GM19324 (cell line): ENCODE results near the gene OR13C5.
"Not testable (repeated sequence)": the region's sequence is repeated elsewhere in the genome, so short reads cannot be mapped to it uniquely, and the experiment has no call there.

Experiments
- ATAC-seq: cut with Tn5 transposase; IDR thresholded peaks from one replicate; pipeline ENCODE4 v1.9.1; 2021; ENCODE audit warnings: mild to moderate bottlenecking, moderate library complexity; ENCODE audit not compliant: unreplicated experiment, low FRiP score

The OR13C5 gene

GRCh38 chr9:104599313-104599712 lies at the start of gene OR13C5:
TSS of gene OR13C5 (minus strand) at chr9:104599413. CDS start at chr9:104599413, 0 bp downstream.
- not testable (repeated sequence) for ATAC-seq

GRCh38 chr9:104635456-104635855 lies 36.2 kb upstream of the OR13C5 start:
- no peak for ATAC-seq

- no peak for ATAC-seq
Measured at GRCh38 chr9:104633976-104634520, 34.8 kb upstream of the OR13C5 start.

- not testable (repeated sequence) for ATAC-seq
Measured at GRCh38 chr9:104625964-104626363, 26.8 kb upstream of the OR13C5 start.

- ATAC-seq, result no peak
Measured at GRCh38 chr9:104618104-104618503, 18.9 kb upstream of the OR13C5 start, which contains the start of gene OR13C9. TSS of gene OR13C9 (minus strand) at chr9:104618204. CDS start at chr9:104618204, 0 bp downstream.

- no peak for ATAC-seq
Measured at GRCh38 chr9:104617418-104617817, 18.2 kb upstream of the OR13C5 start.

- no peak for ATAC-seq
Measured at GRCh38 chr9:104611213-104611612, 12.0 kb upstream of the OR13C5 start.

GRCh38 chr9:104608336-104608735 lies 9.1 kb upstream of the OR13C5 start:
- no peak for ATAC-seq

GRCh38 chr9:104606152-104606551 lies 6.9 kb upstream of the OR13C5 start:
- no peak for ATAC-seq

GRCh38 chr9:104605527-104605926 lies 6.3 kb upstream of the OR13C5 start, which contains the start of gene OR13C2:
TSS of gene OR13C2 (minus strand) at chr9:104605627. CDS start at chr9:104605627, 0 bp downstream.
- ATAC-seq, result not testable (repeated sequence)

- peak; percentile 51 for ATAC-seq
Measured at GRCh38 chr9:104604801-104605200, 5.6 kb upstream of the OR13C5 start.

- ATAC-seq, result not testable (repeated sequence)
Measured at GRCh38 chr9:104598749-104599148, 464 bp downstream of the OR13C5 start.

- no peak for ATAC-seq
Measured at GRCh38 chr9:104589626-104590025, 9.6 kb downstream of the OR13C5 start.

- ATAC-seq, result no peak
Measured at GRCh38 chr9:104586496-104587180, 12.6 kb downstream of the OR13C5 start.

GRCh38 chr9:104580562-104580961 lies 18.7 kb downstream of the OR13C5 start:
- no peak for ATAC-seq

- no peak for ATAC-seq
Measured at GRCh38 chr9:104577263-104577662, 21.9 kb downstream of the OR13C5 start.

GRCh38 chr9:104575456-104575855 lies 23.8 kb downstream of the OR13C5 start:
- ATAC-seq, result no peak

GRCh38 chr9:104572612-104573011 lies 26.6 kb downstream of the OR13C5 start:
- no peak for ATAC-seq

GRCh38 chr9:104568868-104569267 lies 30.3 kb downstream of the OR13C5 start, which contains the start of gene OR13C8:
TSS of gene OR13C8 (plus strand) at chr9:104569168. CDS start at chr9:104569168, 0 bp downstream.
- ATAC-seq, result no peak

- ATAC-seq, result no peak
Measured at GRCh38 chr9:104564358-104564757, 34.9 kb downstream of the OR13C5 start.

GRCh38 chr9:104556830-104557634 lies 42.2 kb downstream of the OR13C5 start:
- peak; percentile 58 for ATAC-seq
